HepG2 (cell line): Measurements from ENCODE around the gene EARS2. TPM values are rescaled to one million over a fixed set of nuclear protein-coding genes. Genes with fewer than 3 reads are reported as not detected.

Source experiments
- ATAC-seq: fragments of 200-7000 bp; cut with Tn5 transposase; 3 replicates; pipeline ENCODE4 v1.9.1; 2020; ENCODE audit warnings: mild to moderate bottlenecking, moderate library complexity
- BruUV-seq: library from RNA; stranded (reverse); fragments of 400-500 nt; replicated peaks from 2 replicates; lab custom pipeline; 2021; lab: Mats Ljungman, UMichigan
- CTCF ChIA-PET: fragments of 300-600 bp; formaldehyde crosslinking; extraction: SDS; loops from one replicate; lab custom pipeline; 2021; ENCODE audit warnings: low total read pairs, inconsistent platforms, low intra/inter-chr PET ratio; lab: Yijun Ruan, JAX
- POLR2A ChIA-PET: fragments of 350-600 bp; sonication (Branson Sonifier 250); formaldehyde crosslinking; loops from one replicate; lab custom pipeline; 2020; ENCODE audit warnings: antibody characterized with exemption, inconsistent platforms; lab: Yijun Ruan, JAX
- DNase-seq: peaks from one replicate; pipeline ENCODE4 v3.0.0-alpha.2; 2015; ENCODE audit warnings: low spot score
- FAIRE-seq: peaks from 3 replicates; lab custom pipeline; 2011; peaks lifted over from hg19 to GRCh38; lab: Jason Lieb, UNC
- H2AFZ ChIP-seq: one replicate; pipeline ENCODE4 v1.6.1; 2011; ENCODE audit warnings: low read length, inconsistent platforms
- H3K27ac ChIP-seq: fragments of 300-600 bp; 3 replicates; pipeline ENCODE4 v1.8.0; 2011; ENCODE audit warnings: mixed run types, mild to moderate bottlenecking, mixed read lengths, low read length, inconsistent platforms; ENCODE audit not compliant: insufficient read depth; ENCODE audit errors: extremely low read length
- H3K27me3 ChIP-seq, 2 experiments: fragments of 200-600 bp in 1 of 2; 2 replicates in 1 of 2; 3 replicates in 1 of 2; pipeline versions ENCODE4 v1.6.0 to v1.8.0; 2011; ENCODE audit warnings: low read length in 2 of 2, mild to moderate bottlenecking in 2 of 2, moderate library complexity in 2 of 2, inconsistent platforms in 1 of 2; ENCODE audit not compliant: insufficient read depth in 2 of 2, control insufficient read depth in 1 of 2
- H3K36me3 ChIP-seq, 2 experiments: fragments of 200-600 bp in 1 of 2; replicated peaks in 1 of 2; 2 replicates in 1 of 2; 3 replicates in 1 of 2; pipeline versions ENCODE4 v1.5.1 to v1.8.0; 2011; ENCODE audit warnings: low read length in 2 of 2, inconsistent platforms in 1 of 2; ENCODE audit not compliant: insufficient read depth in 2 of 2, control insufficient read depth in 1 of 2
- H3K4me1 ChIP-seq: 2 replicates; pipeline ENCODE4 v1.5.1; 2012; ENCODE audit warnings: low read length, inconsistent platforms; ENCODE audit not compliant: insufficient read depth
- H3K4me2 ChIP-seq: 2 replicates; pipeline ENCODE4 v1.6.0; 2011; ENCODE audit warnings: low read depth, low read length, inconsistent platforms
- H3K4me3 ChIP-seq, 3 experiments: fragments of 200-600 bp in 1 of 3; sonication (generic), shearing (Covaris generic) in 1 of 3; replicated peaks in 1 of 3; 2 replicates each; pipeline ENCODE4 v1.5.1; 2011 to 2016; ENCODE audit warnings: low read length in 3 of 3, inconsistent platforms in 2 of 3, low read depth in 2 of 3, mild to moderate bottlenecking in 2 of 3, control low read depth in 1 of 3, mixed read lengths in 1 of 3; ENCODE audit not compliant: insufficient read depth in 1 of 3
- H3K79me2 ChIP-seq: one replicate; pipeline ENCODE4 v1.6.1; 2011; ENCODE audit warnings: low read length, inconsistent platforms; ENCODE audit not compliant: insufficient read depth
- H3K9ac ChIP-seq: 2 replicates; pipeline ENCODE4 v1.6.0; 2011; ENCODE audit warnings: mild to moderate bottlenecking, low read depth, low read length, inconsistent platforms; ENCODE audit not compliant: insufficient read depth
- H3K9me3 ChIP-seq: 2 replicates; pipeline ENCODE4 v1.5.1; 2012; ENCODE audit warnings: mild to moderate bottlenecking, low read length
- H4K20me1 ChIP-seq: 2 replicates; pipeline ENCODE4 v1.6.0; 2011; ENCODE audit warnings: inconsistent platforms, mild to moderate bottlenecking, low read length, moderate library complexity; ENCODE audit not compliant: insufficient read depth
- ARID4A ChIP-seq: sonication (generic); formaldehyde crosslinking; IDR thresholded peaks from 2 replicates; pipeline ENCODE4 v1.5.0; 2020; ENCODE audit warnings: mild to moderate bottlenecking, missing genetic modification reagents, borderline replicate concordance
- HES4 ChIP-seq: sonication (generic); formaldehyde crosslinking; IDR thresholded peaks from 2 replicates; pipeline ENCODE4 v1.9.0; 2021; ENCODE audit warnings: mild to moderate bottlenecking, missing genetic modification reagents, borderline replicate concordance
- KAT8 ChIP-seq: IDR thresholded peaks from 2 replicates; pipeline ENCODE4 v1.6.1; 2016; ENCODE audit warnings: missing genetic modification reagents, missing compliant biosample characterization
- SAFB2 ChIP-seq: sonication (generic); formaldehyde crosslinking; IDR thresholded peaks from 2 replicates; pipeline ENCODE4 v1.5.1; 2020; ENCODE audit warnings: missing genetic modification reagents, low read depth, mild to moderate bottlenecking, borderline replicate concordance
- ZBTB37 ChIP-seq: sonication (generic); formaldehyde crosslinking; IDR thresholded peaks from 2 replicates; pipeline ENCODE4 v1.4.0; 2020; ENCODE audit warnings: mild to moderate bottlenecking, missing genetic modification reagents
- ZNF101 ChIP-seq: sonication (generic); formaldehyde crosslinking; IDR thresholded peaks from 2 replicates; pipeline ENCODE4 v1.4.0; 2020; ENCODE audit warnings: mild to moderate bottlenecking, low read depth, missing genetic modification reagents, borderline replicate concordance
- ZNF512B ChIP-seq: sonication (generic); formaldehyde crosslinking; IDR thresholded peaks from 2 replicates; pipeline ENCODE4 v1.5.1; 2020; ENCODE audit warnings: missing genetic modification reagents, mild to moderate bottlenecking, borderline replicate concordance
- WGBS: methylation state at CpG from one replicate; pipeline ENCODE4 v1.1.6; 2017; ENCODE audit warnings: low lambda C conversion rate; 5-methylcytosine and 5-hydroxymethylcytosine counted together
- in situ Hi-C: cut with HindIII; loops from 2 replicates; pipeline ENCODE4 v1.10.0; 2017; ENCODE audit warnings: low pct_unique_long_range_greater_than_20kb; ENCODE audit not compliant: extremely low pct_ligation_motif_present
- intact Hi-C: fragments of 100-400 bp; cut with micrococcal nuclease; formaldehyde crosslinking; loops from one replicate; pipeline ENCODE4 v1.10.0; 2022; ENCODE audit not compliant: unreplicated experiment
- polyA plus RNA-seq, 8 experiments: library from polyadenylated mRNA; depleted of rRNA in 3 of 8; stranded (reverse) in 7 of 8; unstranded in 1 of 8; fragments of >200 nt; fragmentation: Illumina TruSeq in 4 of 8; extraction: Trizol in 4 of 8; gene quantifications; 2 replicates each; pipeline versions ENCODE4 v1.2.1 to v1.2.3, GENCODE V29; 2011 to 2016; ENCODE audit warnings: low read depth in 4 of 8, missing spikeins in 1 of 8, mixed read lengths in 1 of 8; ENCODE audit not compliant: insufficient read depth in 1 of 8
- total RNA-seq, 5 experiments: library from RNA; depleted of rRNA; stranded (reverse); fragments of >200 nt; fragmentation: Illumina TruSeq; extraction: Trizol; gene quantifications; 2 replicates each; pipeline ENCODE4 v1.2.3, GENCODE V29; 2016; ENCODE audit warnings: low read depth in 1 of 5

The EARS2 gene
- total and polyA plus RNA-seq, 2 of the 13 experiments (the other 11 are each of a cell fraction or from before 2014, with no cell fraction given), result 49.4 to 80.4 TPM

- TF ChIP-seq ARID4A (CRISPR knock-in tag) (no peak), HES4 (CRISPR knock-in tag) (peak; percentile 71; the same call in 1 of the 2 replicates), ZNF101 (CRISPR knock-in tag) (no peak)
Measured at GRCh38 chr16:23500212-23500861, 56.8 kb downstream of the EARS2 start (continued).

- no peak for FAIRE-seq
- peaks cover 34% of the 10 kb centered on the region for H3K4me1 ChIP-seq
- ATAC-seq, result no peak
- ChIA-PET CTCF (no interaction called here), POLR2A (interaction anchor here (0.7 to 1.3 kb wide), 3 partner anchors 9 to 58 kb away, joined by 3 to 5 read pairs (median 3); partner anchors contain the start of genes EARS2 and UBFD1)
- H3K27me3 ChIP-seq, result no peaks in the 10 kb centered on the region
- 95% methylated on average over 7 of the region's 7 CpGs for WGBS
- H3K9me3 ChIP-seq, result no peaks in the 10 kb centered on the region
- no peak overlapping the region for H3K9ac ChIP-seq
- no peak overlapping the region for H3K4me2 ChIP-seq
- no peak overlapping the region for H3K4me3 ChIP-seq
- no peak overlapping the region for H3K27ac ChIP-seq
- peaks cover 84% of the 10 kb centered on the region for H3K79me2 ChIP-seq
- in situ Hi-C loops, result no loop called here
- H2AFZ ChIP-seq, result no peak overlapping the region
- peaks cover 77% of the 10 kb centered on the region for H4K20me1 ChIP-seq
- no peak for DNase-seq
- intact Hi-C loops, result no loop called here
- peaks cover 18 to 73% of the 10 kb centered on the region in 2 experiments for H3K36me3 ChIP-seq
- no TSS peak for BruUV-seq
- TF ChIP-seq ZNF512B (CRISPR knock-in tag), result 0 out of 2 replicates have a peak, but pooled peaks have one; percentile 56
- no peak for TF ChIP-seq ZBTB37 (CRISPR knock-in tag)
- TF ChIP-seq SAFB2 (CRISPR knock-in tag), result 0 out of 2 replicates have a peak, but pooled peaks have one; percentile 58
- TF ChIP-seq KAT8 (CRISPR knock-in tag), result no peak
Measured at GRCh38 chr16:23499801-23500200, 57.3 kb downstream of the EARS2 start.
